ENCODE measurements around the gene TRIL.

The TRIL gene

DNA sequence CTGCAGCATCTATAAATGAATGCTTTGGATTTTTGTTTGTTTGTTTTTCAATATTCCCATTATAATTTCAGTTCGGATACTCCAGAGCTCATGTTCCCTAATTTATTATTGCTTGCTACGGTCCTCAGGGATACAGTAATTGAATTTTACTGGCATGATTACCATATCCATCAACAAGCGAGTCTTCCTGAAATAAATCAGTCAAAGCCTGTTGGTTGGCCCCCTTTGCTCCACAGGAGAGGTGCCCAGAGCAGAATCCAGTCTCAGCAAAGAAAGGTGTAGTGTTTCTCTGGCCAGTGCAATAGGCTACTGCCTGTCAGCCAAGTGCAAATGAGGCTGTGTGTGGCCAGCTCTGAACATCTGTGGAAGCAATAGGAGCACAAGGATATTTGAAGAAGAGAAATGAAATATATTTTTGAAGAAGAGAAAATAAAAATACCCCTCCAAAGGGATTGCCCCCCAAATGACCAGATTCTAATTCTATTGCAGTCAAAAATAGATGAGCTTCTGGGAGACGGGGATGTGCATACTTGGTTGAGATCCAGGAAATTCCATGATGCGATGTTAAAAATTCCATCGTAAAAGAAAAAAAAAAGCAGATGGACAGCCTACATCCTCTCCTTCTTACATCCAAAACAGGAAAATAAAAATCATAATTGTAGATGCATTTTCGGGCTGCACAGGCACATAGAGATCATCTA lies 18.1 kb downstream of the TRIL start:
- DNase-seq (ENCODE audit: extremely low spot score) = no peak
- POLR2A ChIA-PET = no interaction called here
- TF ChIP-seq, protein P1, sequence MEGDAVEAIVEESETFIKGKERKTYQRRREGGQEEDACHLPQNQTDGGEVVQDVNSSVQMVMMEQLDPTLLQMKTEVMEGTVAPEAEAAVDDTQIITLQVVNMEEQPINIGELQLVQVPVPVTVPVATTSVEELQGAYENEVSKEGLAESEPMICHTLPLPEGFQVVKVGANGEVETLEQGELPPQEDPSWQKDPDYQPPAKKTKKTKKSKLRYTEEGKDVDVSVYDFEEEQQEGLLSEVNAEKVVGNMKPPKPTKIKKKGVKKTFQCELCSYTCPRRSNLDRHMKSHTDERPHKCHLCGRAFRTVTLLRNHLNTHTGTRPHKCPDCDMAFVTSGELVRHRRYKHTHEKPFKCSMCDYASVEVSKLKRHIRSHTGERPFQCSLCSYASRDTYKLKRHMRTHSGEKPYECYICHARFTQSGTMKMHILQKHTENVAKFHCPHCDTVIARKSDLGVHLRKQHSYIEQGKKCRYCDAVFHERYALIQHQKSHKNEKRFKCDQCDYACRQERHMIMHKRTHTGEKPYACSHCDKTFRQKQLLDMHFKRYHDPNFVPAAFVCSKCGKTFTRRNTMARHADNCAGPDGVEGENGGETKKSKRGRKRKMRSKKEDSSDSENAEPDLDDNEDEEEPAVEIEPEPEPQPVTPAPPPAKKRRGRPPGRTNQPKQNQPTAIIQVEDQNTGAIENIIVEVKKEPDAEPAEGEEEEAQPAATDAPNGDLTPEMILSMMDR (IDR thresholded peaks at IDR 0.05; ENCODE audit: control extremely low read depth, extremely low read depth, low read depth, missing control alignments) = no peak
- CTCF ChIA-PET = interaction anchor here (1.2 to 12.3 kb wide), 3 partner anchors 16 to 162 kb away, joined by 3 to 167 read pairs (median 5); no protein-coding TSS in a partner anchor

GRCh38 chr7:28939367-28939766 lies 18.8 kb downstream of the TRIL start:
- ChIA-PET POLR2A (no interaction called here), CTCF (interaction anchor here (1.9 to 12.3 kb wide), 2 partner anchors 16 to 17 kb away, joined by 5 to 167 read pairs; no protein-coding TSS in a partner anchor)
- no peak for DNase-seq (ENCODE audit: extremely low spot score)
- TF ChIP-seq, protein P1 (IDR thresholded peaks at IDR 0.05; ENCODE audit: control extremely low read depth, extremely low read depth, low read depth, missing control alignments) = no peak

GRCh38 chr7:28937619-28938018 lies 20.5 kb downstream of the TRIL start:
- TF ChIP-seq, protein P1 (IDR thresholded peaks at IDR 0.05; ENCODE audit: control extremely low read depth, extremely low read depth, low read depth, missing control alignments) = no peak
- POLR2A ChIA-PET = no interaction called here

DNA sequence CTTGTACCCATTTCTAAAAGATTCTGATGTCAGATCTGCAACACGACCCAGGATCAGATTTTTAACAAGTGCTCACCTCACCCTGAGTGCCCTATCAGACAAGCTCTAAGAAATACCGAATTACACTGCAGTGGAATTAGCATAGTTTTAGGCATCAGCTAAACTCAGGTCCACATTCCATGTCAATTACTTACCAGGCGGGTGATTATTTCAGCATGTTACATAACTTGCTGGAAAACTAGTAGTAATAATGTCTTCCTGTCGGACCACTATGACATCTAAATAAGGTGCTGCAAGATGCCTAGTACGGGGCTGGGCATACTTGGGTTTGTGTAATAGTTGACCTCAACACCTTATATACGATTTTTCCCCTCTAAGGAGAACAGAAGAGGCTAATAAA lies 21.0 kb downstream of the TRIL start:
- ChIA-PET POLR2A (no interaction called here), CTCF (interaction anchor here (0.7 to 12.3 kb wide), 4 partner anchors 9 to 169 kb away, joined by 3 to 167 read pairs (median 3); no protein-coding TSS in a partner anchor)
- DNase-seq (ENCODE audit: extremely low spot score) = no peak
- TF ChIP-seq, protein P1 (IDR thresholded peaks at IDR 0.05; ENCODE audit: control extremely low read depth, extremely low read depth, low read depth, missing control alignments) = no peak

More at GRCh38 chr7:28937619-28938018, 20.5 kb downstream of the TRIL start:
- no peak for DNase-seq (ENCODE audit: extremely low spot score)
- CTCF ChIA-PET = interaction anchor here (1.4 to 12.3 kb wide), 4 partner anchors 14 to 252 kb away, joined by 3 to 167 read pairs (median 3); no protein-coding TSS in a partner anchor

- POLR2A ChIA-PET = no interaction called here
- TF ChIP-seq, protein P1 (IDR thresholded peaks at IDR 0.05; ENCODE audit: control extremely low read depth, extremely low read depth, low read depth, missing control alignments) = no peak
- no peak for DNase-seq (ENCODE audit: extremely low spot score)
- CTCF ChIA-PET = interaction anchor here (1.3 to 12.3 kb wide), 3 partner anchors 10 to 173 kb away, joined by 3 to 167 read pairs (median 3); no protein-coding TSS in a partner anchor
These were observed 24.2 kb downstream of the TRIL start for GRCh38 chr7:28933846-28934320.

DNA sequence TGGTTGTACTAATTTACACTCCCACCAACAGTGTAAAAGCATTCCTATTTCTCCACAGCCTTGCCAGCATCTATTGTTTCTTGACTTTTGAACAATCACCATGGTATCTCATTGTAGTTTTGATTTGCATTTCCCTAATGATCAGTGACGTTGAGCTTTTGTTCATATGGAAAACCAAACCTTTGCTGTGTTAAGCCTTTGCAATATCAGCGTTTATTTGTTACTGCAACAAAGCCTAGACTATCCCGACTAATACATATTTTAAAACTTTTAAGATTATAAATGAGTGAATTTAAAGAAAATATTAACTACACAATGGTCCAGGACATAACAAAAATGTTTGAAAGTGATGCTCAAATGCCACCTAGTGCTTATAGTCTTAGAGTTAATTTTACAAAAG lies 26.6 kb downstream of the TRIL start:
- TF ChIP-seq, protein P1 (IDR thresholded peaks at IDR 0.05; ENCODE audit: control extremely low read depth, extremely low read depth, low read depth, missing control alignments) = no peak
- ChIA-PET CTCF (interaction anchor here (1.3 kb wide), 1 partner anchor 164 kb away, joined by 3 read pairs; no protein-coding TSS in a partner anchor), POLR2A (no interaction called here)
- DNase-seq (ENCODE audit: extremely low spot score) = no peak
